ENCODE measurements around the gene SHISAL1.
"Not testable (repeated sequence)": the region's sequence is repeated elsewhere in the genome, so short reads cannot be mapped to it uniquely, and the experiment has no call there.

Gene SHISAL1

GRCh38 chr22:44328326-44328725 lies 15.6 kb upstream of the SHISAL1 start:
- no peak for ATAC-seq
- TF ChIP-seq ESRRG (CRISPR knock-in tag; IDR thresholded peaks at IDR 0.05) (no peak), OSR1 (CRISPR knock-in tag; IDR thresholded peaks at IDR 0.05) (no peak), POU6F1 (CRISPR knock-in tag; IDR thresholded peaks at IDR 0.05; ENCODE audit: borderline replicate concordance, low read depth) (no peak), PPARA (CRISPR knock-in tag; IDR thresholded peaks at IDR 0.05; ENCODE audit: borderline replicate concordance) (no peak)

- no peak for TF ChIP-seq CSRNP3 (CRISPR knock-in tag; IDR thresholded peaks at IDR 0.05)
- no peak for TF ChIP-seq TCF4 (CRISPR knock-in tag; IDR thresholded peaks at IDR 0.05; ENCODE audit: borderline replicate concordance)
- TF ChIP-seq OSR1 (CRISPR knock-in tag; IDR thresholded peaks at IDR 0.05) = no peak
- TF ChIP-seq CREB5 (CRISPR knock-in tag; IDR thresholded peaks at IDR 0.05; ENCODE audit: low read depth) = no peak
- ATAC-seq = peak; percentile 22
Observed at GRCh38 chr22:44326491-44326885, 13.7 kb upstream of the SHISAL1 start.

GRCh38 chr22:44325718-44326490 lies 13.2 kb upstream of the SHISAL1 start:
- TF ChIP-seq ZFP3 (CRISPR knock-in tag; IDR thresholded peaks at IDR 0.05) (peak; percentile 98), TCF4 (CRISPR knock-in tag; IDR thresholded peaks at IDR 0.05; ENCODE audit: borderline replicate concordance) (no peak), CSDC2 (CRISPR knock-in tag; IDR thresholded peaks at IDR 0.05) (no peak)
- peak; percentile 80 for ATAC-seq

- not testable (repeated sequence) for ATAC-seq
Observed at GRCh38 chr22:44323140-44323790, 10.5 kb upstream of the SHISAL1 start.

- TF ChIP-seq ZFP3 (CRISPR knock-in tag; IDR thresholded peaks at IDR 0.05) = no peak
- TF ChIP-seq TCF4 (CRISPR knock-in tag; IDR thresholded peaks at IDR 0.05; ENCODE audit: borderline replicate concordance) = no peak
- no peak for TF ChIP-seq ZFP30 (CRISPR knock-in tag; IDR thresholded peaks at IDR 0.05)
- no peak for TF ChIP-seq ZNF8 (CRISPR knock-in tag; IDR thresholded peaks at IDR 0.05)
- TF ChIP-seq GLIS3 (CRISPR knock-in tag; IDR thresholded peaks at IDR 0.05) = no peak
- no peak for TF ChIP-seq ZNF565 (CRISPR knock-in tag; conservative IDR thresholded peaks at IDR 0.05; ENCODE audit: low read depth)
- no peak for TF ChIP-seq RARB (CRISPR knock-in tag; IDR thresholded peaks at IDR 0.05)
- TF ChIP-seq ARNTL (CRISPR knock-in tag; IDR thresholded peaks at IDR 0.05; ENCODE audit: borderline replicate concordance, low read depth) = no peak
- no peak for TF ChIP-seq ESRRG (CRISPR knock-in tag; IDR thresholded peaks at IDR 0.05)
- no peak for TF ChIP-seq TOX (CRISPR knock-in tag; IDR thresholded peaks at IDR 0.05; ENCODE audit: borderline replicate concordance)
- TF ChIP-seq CREB5 (CRISPR knock-in tag; IDR thresholded peaks at IDR 0.05; ENCODE audit: low read depth) = no peak
- TF ChIP-seq ZC3H10 (CRISPR knock-in tag; IDR thresholded peaks at IDR 0.05) = no peak
Observed at GRCh38 chr22:44319685-44320084, 6.9 kb upstream of the SHISAL1 start.

GRCh38 chr22:44318751-44319150 lies 6.0 kb upstream of the SHISAL1 start:
- TF ChIP-seq ISL1 (CRISPR knock-in tag; IDR thresholded peaks at IDR 0.05) (no peak), POU6F1 (CRISPR knock-in tag; IDR thresholded peaks at IDR 0.05; ENCODE audit: borderline replicate concordance, low read depth) (no peak), ZC3H10 (CRISPR knock-in tag; IDR thresholded peaks at IDR 0.05) (no peak), OSR1 (CRISPR knock-in tag; IDR thresholded peaks at IDR 0.05) (no peak), ZNF565 (CRISPR knock-in tag; conservative IDR thresholded peaks at IDR 0.05; ENCODE audit: low read depth) (no peak), GLIS3 (CRISPR knock-in tag; IDR thresholded peaks at IDR 0.05) (no peak), CSRNP3 (CRISPR knock-in tag; IDR thresholded peaks at IDR 0.05) (no peak)
- ATAC-seq = no peak

More at GRCh38 chr22:44319685-44320084, 6.9 kb upstream of the SHISAL1 start:
- ATAC-seq = no peak
